GM23338 (cell line): ENCODE results near the gene GABPA. TPM values are rescaled to one million over a fixed set of nuclear protein-coding genes. Genes with fewer than 3 reads are reported as not detected.

ENCODE experiments used
- ATAC-seq: fragments of 200-7000 bp; cut with Tn5 transposase; 3 replicates; pipeline ENCODE4 v1.9.1; 2020
- DNase-seq: peaks from one replicate; pipeline ENCODE4 v3.0.0-alpha.2; 2015; ENCODE audit warnings: low spot score
- H2AFZ ChIP-seq: fragments of 200-600 bp; sonication (generic); 2 replicates; pipeline ENCODE4 v1.8.0; 2016; ENCODE audit warnings: antibody characterized with exemption, mild to moderate bottlenecking, moderate library complexity
- H3F3A ChIP-seq: fragments of 200-600 bp; sonication (generic); replicated peaks from 2 replicates; pipeline ENCODE4 v1.8.0; 2017; ENCODE audit warnings: antibody characterized with exemption, mixed run types, low read depth
- H3K27ac ChIP-seq: fragments of 200-600 bp; sonication (generic); 2 replicates; pipeline ENCODE4 v1.6.1; 2016; ENCODE audit warnings: low read depth
- H3K27me3 ChIP-seq: fragments of 200-600 bp; sonication (generic); 2 replicates; pipeline ENCODE4 v1.8.0; 2016; ENCODE audit warnings: mild to moderate bottlenecking, mixed run types, moderate library complexity; ENCODE audit not compliant: insufficient read depth
- H3K36me3 ChIP-seq: fragments of 200-600 bp; sonication (generic); 2 replicates; pipeline ENCODE4 v1.8.0; 2016; ENCODE audit warnings: mild to moderate bottlenecking; ENCODE audit not compliant: insufficient read depth
- H3K4me1 ChIP-seq: fragments of 200-600 bp; sonication (generic); 2 replicates; pipeline ENCODE4 v1.8.0; 2016; ENCODE audit warnings: mild to moderate bottlenecking, moderate library complexity; ENCODE audit not compliant: insufficient read depth
- H3K4me2 ChIP-seq: fragments of 200-600 bp; sonication (generic); 2 replicates; pipeline ENCODE4 v1.7.1; 2017; ENCODE audit warnings: mixed run types
- H3K4me3 ChIP-seq: fragments of 200-600 bp; sonication (generic); 2 replicates; pipeline ENCODE4 v1.6.1; 2016; ENCODE audit warnings: mixed run types
- H3K79me2 ChIP-seq: fragments of 200-600 bp; sonication (generic); replicated peaks from 2 replicates; pipeline ENCODE4 v1.8.0; 2017; ENCODE audit warnings: mild to moderate bottlenecking; ENCODE audit not compliant: insufficient read depth
- H3K9me2 ChIP-seq: fragments of 200-600 bp; sonication (generic); 2 replicates; pipeline ENCODE4 v1.8.0; 2017; ENCODE audit not compliant: insufficient read depth
- H4K20me1 ChIP-seq: fragments of 200-600 bp; sonication (generic); replicated peaks from 2 replicates; pipeline ENCODE4 v1.8.0; 2017; ENCODE audit warnings: mild to moderate bottlenecking; ENCODE audit not compliant: insufficient read depth
- H3K27ac Mint-ChIP-seq: 2 replicates; pipeline ENCODE4 v1.8.0; 2020; ENCODE audit warnings: inconsistent platforms, mild to moderate bottlenecking, moderate library complexity, mixed read lengths
- H3K27me3 Mint-ChIP-seq: 3 replicates; pipeline ENCODE4 v1.8.0; 2022; ENCODE audit warnings: low read depth, mild to moderate bottlenecking, moderate library complexity, mixed read lengths, inconsistent platforms; ENCODE audit not compliant: insufficient read depth, poor library complexity
- H3K36me3 Mint-ChIP-seq: 3 replicates; pipeline ENCODE4 v1.8.0; 2021; ENCODE audit warnings: low read depth, mild to moderate bottlenecking, inconsistent platforms, moderate library complexity, mixed read lengths
- H3K4me1 Mint-ChIP-seq: 3 replicates; pipeline ENCODE4 v1.8.0; 2020; ENCODE audit warnings: mild to moderate bottlenecking, inconsistent platforms, mixed read lengths
- H3K4me3 Mint-ChIP-seq: 3 replicates; pipeline ENCODE4 v1.8.0; 2021; ENCODE audit warnings: moderate library complexity, mild to moderate bottlenecking, inconsistent platforms, mixed read lengths
- H3K9me3 Mint-ChIP-seq: 3 replicates; pipeline ENCODE4 v1.8.0; 2020; ENCODE audit warnings: moderate library complexity, mild to moderate bottlenecking, inconsistent platforms, mixed read lengths
- CREB1 ChIP-seq: fragments of 250-450 bp; sonication (Bioruptor Pico); IDR thresholded peaks from 2 replicates; pipeline ENCODE4 v1.5.0; 2020; ENCODE audit warnings: low read depth, mild to moderate bottlenecking, moderate library complexity
- EZH2 ChIP-seq: fragments of 200-600 bp; sonication (generic); IDR thresholded peaks from one replicate; pipeline ENCODE4 v1.8.0; 2017; ENCODE audit warnings: antibody characterized with exemption, mild to moderate bottlenecking, low read depth; ENCODE audit not compliant: unreplicated experiment
- EZH2phosphoT487 ChIP-seq: fragments of 200-600 bp; sonication (generic); IDR thresholded peaks from one replicate; pipeline ENCODE4 v1.8.1; 2018; ENCODE audit warnings: antibody characterized with exemption; ENCODE audit not compliant: unreplicated experiment
- JUNB ChIP-seq: IDR thresholded peaks from one replicate; pipeline ENCODE4 v1.6.1; 2016; ENCODE audit warnings: antibody characterized with exemption; ENCODE audit not compliant: unreplicated experiment
- NANOG ChIP-seq: IDR thresholded peaks from 2 replicates; pipeline ENCODE4 v1.6.1; 2016; ENCODE audit warnings: antibody characterized with exemption, borderline replicate concordance
- POLR2AphosphoS5 ChIP-seq: IDR thresholded peaks from 2 replicates; pipeline ENCODE4 v1.6.1; 2016; ENCODE audit warnings: antibody characterized with exemption, low read depth
- STAT1 ChIP-seq: IDR thresholded peaks from one replicate; pipeline ENCODE4 v1.6.1; 2016; ENCODE audit warnings: antibody characterized with exemption; ENCODE audit not compliant: unreplicated experiment
- ZNF114 ChIP-seq: fragments of 250-450 bp; sonication (Bioruptor Pico); IDR thresholded peaks from 2 replicates; pipeline ENCODE4 v1.5.0; 2020; ENCODE audit warnings: mild to moderate bottlenecking, moderate library complexity
- ZNF331 ChIP-seq: fragments of 250-450 bp; sonication (Bioruptor Pico); IDR thresholded peaks from 2 replicates; pipeline ENCODE4 v1.5.0; 2020; ENCODE audit warnings: low read depth, mild to moderate bottlenecking, moderate library complexity
- ZNF462 ChIP-seq: fragments of 250-450 bp; sonication (Bioruptor Pico); IDR thresholded peaks from 2 replicates; pipeline ENCODE4 v1.5.0; 2020; ENCODE audit warnings: mild to moderate bottlenecking, moderate library complexity
- polyA plus RNA-seq: library from polyadenylated mRNA; unstranded; fragments of >200 nt; fragmentation: Nextera tagmentation; extraction: Ambion mirVana; gene quantifications from 2 replicates; pipeline ENCODE4 v1.2.1, GENCODE V29; 2016
- total RNA-seq: library from RNA; depleted of rRNA; stranded (reverse); fragments of >200 nt; shearing (Covaris generic); gene quantifications from 2 replicates; pipeline ENCODE4 v1.2.3, GENCODE V29; 2014
- TF ChIP-seq, protein P1 (sequence below), 2 experiments: fragments of 200-600 bp in 1 of 2; sonication (generic) in 1 of 2; conservative IDR thresholded peaks; 2 replicates each; pipeline versions ENCODE4 v1.5.1 to v1.6.1; 2016 to 2017; ENCODE audit warnings: antibody characterized with exemption in 2 of 2, low read depth in 2 of 2, mild to moderate bottlenecking in 2 of 2, moderate library complexity in 1 of 2
- TF ChIP-seq, protein P2 (sequence below): IDR thresholded peaks from one replicate; pipeline ENCODE4 v1.6.1; 2018; ENCODE audit warnings: antibody characterized with exemption; ENCODE audit not compliant: unreplicated experiment
- TF ChIP-seq, protein P3 (sequence below): IDR thresholded peaks from 2 replicates; pipeline ENCODE4 v1.6.1; 2016; ENCODE audit warnings: antibody characterized with exemption

The GABPA gene
- total and polyA plus RNA-seq, 2 experiments from 2014 or later = 8.5 to 28.6 TPM

- H3K9me3 Mint-ChIP-seq = no peaks in the 10 kb centered on the region
- H2AFZ ChIP-seq = peak overlapping the region; percentile 67
- no peak overlapping the region for H3K4me3 ChIP-seq
- H3K27me3 ChIP-seq = no peaks in the 10 kb centered on the region
- H3K27me3 Mint-ChIP-seq = peaks cover 6% of the 10 kb centered on the region
- no peaks in the 10 kb centered on the region for H3K9me2 ChIP-seq
- H3K36me3 ChIP-seq = no peaks in the 10 kb centered on the region
- no peaks in the 10 kb centered on the region for H3K36me3 Mint-ChIP-seq
- ATAC-seq (peak; percentile 98), DNase-seq (peak; percentile 94)
- H3K4me2 ChIP-seq = no peak overlapping the region
- H3K79me2 ChIP-seq = no peaks in the 10 kb centered on the region
- no peaks in the 10 kb centered on the region for H3F3A ChIP-seq
- H3K4me1 Mint-ChIP-seq = peaks cover 8% of the 10 kb centered on the region; the same call in 2 of the 3 replicates
- peaks cover 11% of the 10 kb centered on the region; the same call in 1 of the 2 replicates for H3K4me1 ChIP-seq
- no peak for TF ChIP-seq JUNB
- TF ChIP-seq, protein P1, sequence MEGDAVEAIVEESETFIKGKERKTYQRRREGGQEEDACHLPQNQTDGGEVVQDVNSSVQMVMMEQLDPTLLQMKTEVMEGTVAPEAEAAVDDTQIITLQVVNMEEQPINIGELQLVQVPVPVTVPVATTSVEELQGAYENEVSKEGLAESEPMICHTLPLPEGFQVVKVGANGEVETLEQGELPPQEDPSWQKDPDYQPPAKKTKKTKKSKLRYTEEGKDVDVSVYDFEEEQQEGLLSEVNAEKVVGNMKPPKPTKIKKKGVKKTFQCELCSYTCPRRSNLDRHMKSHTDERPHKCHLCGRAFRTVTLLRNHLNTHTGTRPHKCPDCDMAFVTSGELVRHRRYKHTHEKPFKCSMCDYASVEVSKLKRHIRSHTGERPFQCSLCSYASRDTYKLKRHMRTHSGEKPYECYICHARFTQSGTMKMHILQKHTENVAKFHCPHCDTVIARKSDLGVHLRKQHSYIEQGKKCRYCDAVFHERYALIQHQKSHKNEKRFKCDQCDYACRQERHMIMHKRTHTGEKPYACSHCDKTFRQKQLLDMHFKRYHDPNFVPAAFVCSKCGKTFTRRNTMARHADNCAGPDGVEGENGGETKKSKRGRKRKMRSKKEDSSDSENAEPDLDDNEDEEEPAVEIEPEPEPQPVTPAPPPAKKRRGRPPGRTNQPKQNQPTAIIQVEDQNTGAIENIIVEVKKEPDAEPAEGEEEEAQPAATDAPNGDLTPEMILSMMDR (conservative IDR thresholded peaks at IDR 0.05; ENCODE audit: low read depth in 2 of 2) = peak; percentile 99 to 100
- TF ChIP-seq, protein P2, sequence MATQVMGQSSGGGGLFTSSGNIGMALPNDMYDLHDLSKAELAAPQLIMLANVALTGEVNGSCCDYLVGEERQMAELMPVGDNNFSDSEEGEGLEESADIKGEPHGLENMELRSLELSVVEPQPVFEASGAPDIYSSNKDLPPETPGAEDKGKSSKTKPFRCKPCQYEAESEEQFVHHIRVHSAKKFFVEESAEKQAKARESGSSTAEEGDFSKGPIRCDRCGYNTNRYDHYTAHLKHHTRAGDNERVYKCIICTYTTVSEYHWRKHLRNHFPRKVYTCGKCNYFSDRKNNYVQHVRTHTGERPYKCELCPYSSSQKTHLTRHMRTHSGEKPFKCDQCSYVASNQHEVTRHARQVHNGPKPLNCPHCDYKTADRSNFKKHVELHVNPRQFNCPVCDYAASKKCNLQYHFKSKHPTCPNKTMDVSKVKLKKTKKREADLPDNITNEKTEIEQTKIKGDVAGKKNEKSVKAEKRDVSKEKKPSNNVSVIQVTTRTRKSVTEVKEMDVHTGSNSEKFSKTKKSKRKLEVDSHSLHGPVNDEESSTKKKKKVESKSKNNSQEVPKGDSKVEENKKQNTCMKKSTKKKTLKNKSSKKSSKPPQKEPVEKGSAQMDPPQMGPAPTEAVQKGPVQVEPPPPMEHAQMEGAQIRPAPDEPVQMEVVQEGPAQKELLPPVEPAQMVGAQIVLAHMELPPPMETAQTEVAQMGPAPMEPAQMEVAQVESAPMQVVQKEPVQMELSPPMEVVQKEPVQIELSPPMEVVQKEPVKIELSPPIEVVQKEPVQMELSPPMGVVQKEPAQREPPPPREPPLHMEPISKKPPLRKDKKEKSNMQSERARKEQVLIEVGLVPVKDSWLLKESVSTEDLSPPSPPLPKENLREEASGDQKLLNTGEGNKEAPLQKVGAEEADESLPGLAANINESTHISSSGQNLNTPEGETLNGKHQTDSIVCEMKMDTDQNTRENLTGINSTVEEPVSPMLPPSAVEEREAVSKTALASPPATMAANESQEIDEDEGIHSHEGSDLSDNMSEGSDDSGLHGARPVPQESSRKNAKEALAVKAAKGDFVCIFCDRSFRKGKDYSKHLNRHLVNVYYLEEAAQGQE = peak; percentile 14
- TF ChIP-seq NANOG = no peak
- TF ChIP-seq EZH2 = no peak
- no peak for TF ChIP-seq ZNF331 (CRISPR knock-in tag)
- TF ChIP-seq ZNF462 (CRISPR knock-in tag) = 0 out of 2 replicates have a peak, but pooled peaks have one; percentile 6
- TF ChIP-seq, protein P3, sequence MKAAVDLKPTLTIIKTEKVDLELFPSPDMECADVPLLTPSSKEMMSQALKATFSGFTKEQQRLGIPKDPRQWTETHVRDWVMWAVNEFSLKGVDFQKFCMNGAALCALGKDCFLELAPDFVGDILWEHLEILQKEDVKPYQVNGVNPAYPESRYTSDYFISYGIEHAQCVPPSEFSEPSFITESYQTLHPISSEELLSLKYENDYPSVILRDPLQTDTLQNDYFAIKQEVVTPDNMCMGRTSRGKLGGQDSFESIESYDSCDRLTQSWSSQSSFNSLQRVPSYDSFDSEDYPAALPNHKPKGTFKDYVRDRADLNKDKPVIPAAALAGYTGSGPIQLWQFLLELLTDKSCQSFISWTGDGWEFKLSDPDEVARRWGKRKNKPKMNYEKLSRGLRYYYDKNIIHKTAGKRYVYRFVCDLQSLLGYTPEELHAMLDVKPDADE = no peak
- no peak for TF ChIP-seq POLR2AphosphoS5
- TF ChIP-seq STAT1 = no peak
- TF ChIP-seq CREB1 = no peak
- TF ChIP-seq EZH2phosphoT487 = no peak
- TF ChIP-seq ZNF114 = no peak
- no peak overlapping the region for H3K27ac Mint-ChIP-seq
- peak overlapping the region; percentile 54; the same call in 2 of the 3 replicates for H3K4me3 Mint-ChIP-seq
- no peak overlapping the region for H3K27ac ChIP-seq
- H4K20me1 ChIP-seq = no peaks in the 10 kb centered on the region
These were observed 66.6 kb downstream of the GABPA start for GRCh38 chr21:25801217-25802014.
